GM21515 (cell line): ENCODE data around the gene CMSS1.
"Not testable (repeated sequence)": the region's sequence is repeated elsewhere in the genome, so short reads cannot be mapped to it uniquely, and the experiment has no call there.

Source experiments
- ATAC-seq: cut with Tn5 transposase; IDR thresholded peaks from one replicate; pipeline ENCODE4 v1.9.1; 2021; ENCODE audit not compliant: unreplicated experiment

The CMSS1 gene

DNA sequence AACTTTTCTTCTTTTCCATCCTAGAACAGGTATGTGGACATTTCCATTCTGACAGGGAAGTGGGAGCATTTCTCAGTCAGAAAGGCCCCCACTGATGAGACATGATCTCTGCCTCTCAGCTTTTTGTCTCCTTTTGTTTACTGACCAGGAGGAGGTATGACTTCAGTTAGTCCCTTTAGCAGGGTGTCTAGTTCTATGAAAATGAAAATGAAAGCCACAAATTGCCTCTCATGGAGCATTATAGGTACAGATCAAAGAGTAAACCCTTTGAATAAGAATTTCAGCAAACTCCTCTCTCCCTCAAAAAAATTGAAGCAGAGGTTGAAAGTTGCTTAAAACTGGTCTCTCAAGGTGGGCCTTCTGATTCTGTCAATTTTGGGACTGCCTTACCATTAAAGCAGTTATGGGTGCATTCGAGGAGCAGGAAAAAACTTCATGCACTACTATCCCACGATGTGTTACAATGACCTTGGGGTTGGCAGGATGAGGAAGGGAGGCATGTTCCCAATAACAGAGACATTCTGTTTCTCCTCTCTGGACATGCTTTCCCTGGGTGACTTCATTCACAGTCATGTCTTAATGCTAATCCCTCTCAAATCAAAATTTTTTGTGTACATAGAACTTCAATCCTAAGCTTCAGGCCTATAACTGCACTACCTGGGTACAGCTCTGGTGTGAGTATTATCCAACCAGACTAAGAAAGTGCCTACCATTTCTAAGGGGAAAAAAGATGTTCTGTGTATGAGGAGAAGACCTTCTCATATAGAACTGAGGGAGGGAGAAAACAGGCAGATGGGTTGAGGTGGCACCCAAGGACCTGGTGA, 392.5 kb downstream of the CMSS1 start:
- ATAC-seq: peak; percentile 97

DNA sequence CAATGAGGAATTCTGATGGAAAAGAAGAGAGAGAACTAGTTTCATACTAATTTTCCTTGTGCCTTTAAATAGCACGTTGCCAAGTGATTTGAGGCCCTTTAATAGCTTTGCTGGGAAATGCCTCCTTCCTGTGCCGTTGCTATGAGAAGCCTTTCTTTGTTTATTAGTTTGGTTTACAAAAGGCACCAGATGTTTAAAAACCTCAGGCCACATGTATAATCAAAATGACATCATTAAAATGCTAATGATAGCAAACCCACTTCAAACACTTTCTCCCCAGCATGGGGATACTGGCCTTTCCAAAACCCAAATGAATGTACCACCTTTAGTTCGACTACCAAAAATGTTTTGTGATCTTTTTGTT, 393.1 kb downstream of the CMSS1 start:
- ATAC-seq: peak; percentile 11

DNA sequence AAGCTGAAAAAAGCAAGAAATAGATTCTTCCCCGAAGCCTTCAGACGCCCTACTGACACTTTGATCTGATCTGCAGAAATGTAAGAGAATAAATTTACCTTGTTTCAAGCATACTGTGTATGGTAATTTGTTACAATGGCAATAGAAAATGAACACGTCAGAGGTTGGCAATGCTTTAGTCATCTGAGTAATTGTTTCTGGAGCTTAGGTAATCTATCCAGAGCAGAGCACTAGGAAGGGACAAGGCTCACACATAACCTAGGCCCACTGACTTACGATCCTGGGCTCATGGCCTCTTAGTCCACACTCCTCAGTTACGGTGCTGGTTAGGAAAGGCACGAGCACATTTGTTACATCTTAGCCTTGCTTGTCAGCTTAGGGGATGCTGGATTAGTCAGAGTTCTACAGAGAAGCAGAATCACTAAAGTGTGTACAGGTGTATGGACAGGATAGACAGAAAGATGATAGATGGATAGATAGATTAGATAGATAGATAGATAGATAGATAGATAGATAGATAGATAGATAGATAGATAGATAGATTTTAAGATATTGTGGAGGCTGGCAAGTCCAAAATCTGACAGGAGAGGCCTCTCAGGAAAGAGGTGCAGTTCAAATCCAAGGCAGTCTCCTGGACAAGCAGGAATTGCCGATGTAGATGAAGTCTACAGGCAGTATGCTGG, 396.4 kb downstream of the CMSS1 start:
- ATAC-seq: no peak

DNA sequence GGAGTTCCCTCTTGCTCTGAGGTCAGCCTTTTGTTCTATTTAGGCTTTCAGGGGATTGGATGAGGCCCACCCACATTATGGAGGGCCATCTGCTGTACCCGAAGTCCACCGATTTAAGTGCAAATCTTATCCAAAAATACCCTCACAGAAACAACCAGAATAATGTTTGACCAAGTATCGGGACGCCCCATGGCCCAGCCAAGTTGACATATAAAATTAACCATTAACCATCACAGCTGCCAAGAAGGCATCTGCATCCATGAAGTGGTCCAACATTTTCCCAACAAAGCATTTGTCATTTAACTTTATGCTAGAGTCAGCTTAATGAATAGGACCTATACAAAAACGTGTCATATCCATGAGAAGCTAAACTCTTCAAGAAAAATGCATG, 396.9 kb downstream of the CMSS1 start:
- no peak for ATAC-seq

DNA sequence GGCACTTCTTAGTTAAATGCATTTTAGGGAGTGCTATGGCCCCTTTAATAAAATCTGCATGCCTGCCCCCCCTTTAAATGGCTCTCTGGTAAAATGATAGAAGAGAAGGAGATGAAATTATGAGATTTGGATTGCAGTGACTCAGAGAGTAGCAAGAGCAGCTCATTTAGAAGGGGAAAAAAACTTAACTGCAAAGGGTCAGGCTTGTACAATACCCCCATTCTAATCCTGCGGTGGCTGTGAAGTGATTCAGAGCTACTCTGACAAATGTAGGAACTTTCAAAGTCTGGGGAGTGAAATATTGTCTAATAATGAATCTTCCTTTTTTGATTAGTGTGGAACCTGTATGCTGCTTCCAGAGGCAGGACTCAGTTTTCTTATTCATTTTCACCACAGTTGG, 399.1 kb downstream of the CMSS1 start:
- ATAC-seq: no peak

DNA sequence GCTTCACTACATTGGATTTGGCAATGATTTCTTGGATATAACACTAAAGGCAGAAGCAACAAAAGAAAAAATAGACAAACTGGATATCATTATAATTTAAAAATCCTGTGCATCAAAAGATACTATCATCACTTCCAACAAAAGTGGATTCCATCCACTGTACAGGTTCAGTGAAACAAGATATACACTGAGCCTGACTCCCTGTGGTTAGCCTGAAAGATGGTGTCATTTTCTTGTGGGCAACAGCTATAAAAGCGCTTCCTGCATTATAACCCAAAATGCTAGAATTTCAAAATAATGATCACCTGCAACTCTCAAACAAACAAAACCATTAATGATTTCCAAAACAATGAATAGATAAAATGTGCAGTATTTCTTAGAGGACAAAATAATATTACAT, 403.5 kb downstream of the CMSS1 start:
- no peak for ATAC-seq

DNA sequence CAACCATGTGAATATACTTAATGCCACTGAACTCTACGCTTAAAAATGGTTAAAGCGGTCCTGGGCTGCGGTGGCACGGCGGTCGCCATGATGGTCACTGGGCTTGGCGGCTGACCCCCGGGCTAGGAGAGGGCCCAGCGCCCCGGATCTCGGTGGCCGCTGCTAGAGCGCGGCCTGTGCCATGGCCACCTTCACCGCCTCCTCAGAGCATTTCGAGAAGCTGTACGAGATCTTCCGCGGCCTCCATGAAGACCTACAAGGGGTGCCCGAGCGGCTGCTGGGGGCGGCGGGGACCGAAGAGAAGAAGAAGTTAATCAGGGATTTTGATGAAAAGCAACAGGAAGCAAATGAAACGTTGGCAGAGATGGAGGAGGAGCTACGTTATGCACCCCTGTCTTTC, 407.5 kb downstream of the CMSS1 start:
- ATAC-seq: no peak

DNA sequence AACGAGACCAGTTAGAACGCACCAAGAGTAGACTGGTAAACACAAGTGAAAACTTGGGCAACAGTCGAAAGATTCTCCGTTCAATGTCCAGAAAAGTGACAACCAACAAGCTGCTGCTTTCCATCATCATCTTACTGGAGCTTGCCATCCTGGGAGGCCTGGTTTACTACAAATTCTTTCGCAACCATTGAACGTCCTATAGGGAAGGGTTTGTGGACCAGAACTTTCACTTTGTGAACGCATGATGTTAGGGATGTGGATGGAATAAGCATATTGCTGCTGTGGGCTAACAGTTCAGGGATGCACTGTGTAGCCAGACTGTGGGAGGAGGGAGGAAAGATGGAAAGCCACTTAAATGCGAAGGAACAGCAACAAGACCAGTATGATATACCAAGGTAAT, 408.2 kb downstream of the CMSS1 start:
- no peak for ATAC-seq

DNA sequence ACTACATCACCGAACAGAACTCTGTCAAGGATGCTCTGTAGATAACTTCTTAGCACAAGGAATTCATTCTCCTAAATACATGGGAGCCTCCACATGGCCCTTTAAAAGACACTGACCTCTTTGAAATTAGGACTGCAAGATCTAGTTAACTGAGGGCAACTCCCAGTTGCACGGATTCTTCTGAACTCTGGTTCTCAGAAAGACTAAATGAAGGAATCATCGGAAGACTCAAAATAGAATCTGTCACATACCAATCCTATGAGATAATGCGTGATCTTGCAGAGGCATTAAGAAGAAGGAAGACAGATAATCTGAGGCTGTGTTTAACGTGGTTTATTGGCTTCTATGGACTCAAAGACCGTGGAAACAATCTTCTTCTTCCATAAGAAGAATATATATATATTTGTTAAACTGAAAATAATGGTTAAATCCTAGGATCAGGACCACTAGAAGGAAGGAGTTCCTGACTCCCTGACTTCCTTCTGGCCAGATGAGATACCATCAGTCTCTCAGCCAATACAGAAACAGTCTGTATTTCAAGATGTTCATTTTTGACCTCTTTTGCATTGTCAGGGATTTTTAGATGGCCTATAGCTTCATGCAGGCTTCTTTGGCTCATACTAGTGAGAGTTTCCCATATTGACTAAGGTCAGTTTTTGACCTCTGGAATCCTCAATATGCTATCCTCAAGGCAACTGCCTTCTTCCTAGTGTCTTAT, 409.2 kb downstream of the CMSS1 start:
- no peak for ATAC-seq

DNA sequence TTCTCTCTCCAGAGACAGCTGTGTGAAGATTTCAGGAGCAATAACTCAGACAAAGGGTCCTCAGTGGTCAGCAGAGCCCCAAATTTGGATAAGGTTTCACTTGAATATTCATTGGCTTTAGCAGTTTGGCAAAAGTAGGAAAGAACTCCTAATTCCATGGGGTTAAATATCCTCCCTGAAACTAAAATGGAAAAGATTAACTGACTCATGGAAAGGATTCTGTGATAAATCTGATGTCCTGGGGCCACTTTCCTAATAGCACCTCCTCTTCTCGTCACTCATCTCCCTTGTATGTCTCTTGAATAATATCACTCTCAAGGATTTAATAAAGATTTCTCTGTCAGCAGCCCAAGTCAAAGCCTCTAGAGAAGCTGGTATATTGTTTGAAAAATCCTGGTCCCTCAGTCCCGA, 409.9 kb downstream of the CMSS1 start:
- ATAC-seq: no peak

DNA sequence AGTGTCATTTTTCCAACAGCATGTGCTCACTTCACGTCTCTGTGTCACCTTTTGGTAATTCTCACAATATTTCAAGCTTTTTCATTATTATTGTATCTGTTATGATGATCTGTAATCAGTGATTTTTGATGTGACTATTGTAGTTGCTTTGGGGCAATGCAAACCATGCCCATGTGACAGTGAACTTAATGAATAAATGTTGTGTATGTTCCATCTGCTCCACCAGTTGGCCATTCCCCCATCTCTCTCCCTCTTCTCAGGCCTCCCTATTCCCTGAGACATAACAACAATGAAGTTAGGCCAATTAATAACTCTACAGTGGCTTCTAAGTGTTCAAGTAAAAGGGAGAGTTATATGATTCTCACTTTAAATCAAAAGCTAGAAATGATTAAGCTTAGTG, 410.6 kb downstream of the CMSS1 start:
- ATAC-seq: no peak

DNA sequence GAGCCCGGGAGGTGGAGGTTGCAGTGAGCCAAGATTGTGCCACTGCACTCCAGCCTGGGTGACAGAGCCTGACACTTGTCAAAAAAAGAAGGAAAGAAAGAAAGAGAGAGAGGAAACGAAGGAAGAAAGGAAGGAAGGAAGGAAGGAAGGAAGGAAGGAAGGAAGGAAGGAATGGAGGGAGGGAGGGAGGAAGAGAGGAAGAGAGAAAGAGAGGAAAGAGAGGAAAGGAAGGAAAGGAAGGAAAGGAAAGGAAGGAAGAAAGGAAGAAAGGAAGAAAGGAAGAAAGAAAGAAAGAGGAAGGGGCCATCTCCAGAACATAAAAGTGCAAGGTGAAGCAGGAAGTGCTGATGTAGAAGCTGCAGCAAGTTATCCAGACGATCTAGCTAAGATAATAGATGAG, 411.5 kb downstream of the CMSS1 start:
- not testable (repeated sequence) for ATAC-seq

DNA sequence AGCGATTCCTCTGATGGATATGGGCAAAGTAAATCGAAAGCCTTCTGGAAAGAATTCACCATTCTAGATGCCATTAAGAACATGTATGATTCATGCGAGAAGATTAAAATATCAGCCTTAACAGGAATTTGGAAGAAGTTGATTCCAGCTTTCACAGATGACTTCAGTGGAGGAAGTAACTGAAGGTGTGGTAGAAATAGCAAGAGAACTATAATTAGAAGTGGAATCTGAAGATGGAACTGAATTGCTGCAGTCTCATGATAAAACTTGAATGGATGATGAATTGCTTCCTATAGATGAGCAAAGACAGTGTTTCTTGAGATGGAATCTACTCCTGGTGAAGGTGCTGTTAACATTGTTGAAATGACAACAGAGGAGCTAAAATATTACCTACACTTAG, 413.0 kb downstream of the CMSS1 start:
- ATAC-seq: no peak
